Erythroblast (primary cell): ENCODE results near the gene UPF1.
"Not testable (repeated sequence)": the region's sequence is repeated elsewhere in the genome, so short reads cannot be mapped to it uniquely, and the experiment has no call there.

Experiments used
- DNase-seq, 2 experiments: peaks; one replicate each; lab custom pipeline; 2025; lab: John Stamatoyannopoulos, UW
- GATA1 ChIP-seq: IDR thresholded peaks from 2 replicates; pipeline ENCODE4 v1.6.1; 2011; ENCODE audit warnings: low read depth, mild to moderate bottlenecking, control low read depth, low read length, moderate library complexity
- POLR2A ChIP-seq: IDR thresholded peaks from 2 replicates; pipeline ENCODE4 v1.6.1; 2011; ENCODE audit warnings: mild to moderate bottlenecking, low read length

UPF1 gene

DNA sequence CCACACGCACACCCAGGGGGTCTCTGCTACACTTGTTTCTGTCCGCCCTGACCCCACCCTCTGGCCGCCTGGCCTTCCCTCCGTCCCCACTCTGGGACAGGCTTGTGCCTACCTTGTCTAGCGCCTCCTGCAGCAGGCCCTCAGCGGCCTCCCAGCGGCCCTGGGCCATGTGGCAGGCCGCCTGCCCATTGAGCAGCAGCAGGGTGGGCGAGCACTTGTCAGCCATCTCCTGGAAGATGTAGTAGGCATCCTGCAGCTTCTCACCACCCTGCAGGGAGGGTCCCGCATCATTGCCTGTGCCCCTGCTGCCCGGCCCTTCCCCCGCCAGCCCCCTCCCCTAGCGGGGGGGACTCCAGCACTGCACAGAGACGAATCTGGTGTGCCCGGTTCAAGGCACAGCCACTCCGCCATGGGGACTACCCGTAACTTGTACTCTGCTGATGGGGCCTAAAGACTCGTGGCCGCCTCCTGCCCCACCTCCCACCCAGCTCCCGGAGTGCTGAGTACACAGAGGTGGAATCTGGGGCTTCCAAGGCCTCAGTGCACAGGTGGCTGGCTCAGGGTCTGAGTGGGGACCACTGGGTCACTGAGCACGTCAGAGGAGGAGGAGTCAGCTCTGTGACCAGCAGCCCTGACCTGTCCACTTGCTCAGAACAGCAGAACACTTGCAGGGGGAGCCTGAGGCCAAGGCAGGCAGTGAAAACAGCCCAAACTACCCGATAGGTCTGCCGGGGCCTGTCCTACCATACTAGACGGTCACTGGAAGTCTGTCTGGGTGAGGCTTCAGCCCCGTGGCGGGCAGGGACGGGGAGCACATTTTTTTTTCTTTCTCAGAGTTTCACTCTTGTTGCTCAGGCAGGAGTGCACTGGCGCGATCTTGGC is 71.6 kb downstream of the UPF1 start:
- no peak for TF ChIP-seq POLR2A
- no peak for TF ChIP-seq GATA1
- DNase-seq: no peak

GRCh38 chr19:18904334-18905057 is 72.7 kb downstream of the UPF1 start:
- TF ChIP-seq GATA1 (no peak), POLR2A (no peak)
- no peak for DNase-seq

- no peak for DNase-seq
Observed at GRCh38 chr19:18905058-18905456, 73.3 kb downstream of the UPF1 start.

GRCh38 chr19:18905513-18906236 is 73.9 kb downstream of the UPF1 start:
- DNase-seq: no peak
- TF ChIP-seq GATA1: no peak
- TF ChIP-seq POLR2A: no peak

More at GRCh38 chr19:18905058-18905456, 73.3 kb downstream of the UPF1 start:
- TF ChIP-seq POLR2A (no peak), GATA1 (no peak)

- TF ChIP-seq GATA1: no peak
- no peak for TF ChIP-seq POLR2A
- DNase-seq: no peak
Observed at GRCh38 chr19:18906605-18907519, 75.1 kb downstream of the UPF1 start.

DNA sequence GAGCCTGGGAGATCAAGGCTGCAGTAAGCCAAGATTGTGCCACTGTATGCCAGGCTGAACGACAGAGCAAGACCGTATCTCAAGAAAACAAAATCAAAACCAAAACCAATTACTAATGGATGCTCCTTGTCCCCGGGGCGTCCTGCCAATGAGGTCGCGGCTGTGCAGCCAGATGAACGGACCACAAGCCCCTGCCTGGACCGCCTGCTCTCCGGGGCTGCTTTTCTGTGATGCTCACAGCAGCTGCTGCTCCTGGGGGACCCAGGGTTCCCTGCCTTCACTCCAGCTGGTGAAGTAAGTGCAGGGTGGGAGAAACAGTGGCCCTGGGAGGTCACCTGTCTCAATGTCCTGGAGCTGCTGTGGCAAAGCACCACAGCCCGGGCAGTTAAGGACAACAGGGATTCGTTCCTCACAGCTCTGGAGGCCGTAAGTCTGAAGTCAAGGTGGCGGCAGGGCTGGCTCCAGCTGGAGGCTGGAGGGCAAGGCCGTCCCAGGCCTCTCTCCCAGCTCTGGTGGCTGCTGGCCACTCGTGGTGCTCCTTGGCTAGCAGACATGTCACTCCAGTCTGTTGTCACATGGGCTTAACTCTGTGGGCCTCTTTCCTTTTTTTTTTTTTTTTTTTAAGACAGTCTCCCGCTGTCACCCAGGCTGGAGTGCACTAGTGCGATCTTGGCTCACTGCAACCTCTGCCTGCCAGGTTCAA is 77.3 kb downstream of the UPF1 start:
- DNase-seq: no peak
- TF ChIP-seq GATA1: no peak
- no peak for TF ChIP-seq POLR2A

- no peak for TF ChIP-seq GATA1
- no peak for TF ChIP-seq POLR2A
- no peak for DNase-seq
Observed at GRCh38 chr19:18910010-18910409, 78.3 kb downstream of the UPF1 start.

DNA sequence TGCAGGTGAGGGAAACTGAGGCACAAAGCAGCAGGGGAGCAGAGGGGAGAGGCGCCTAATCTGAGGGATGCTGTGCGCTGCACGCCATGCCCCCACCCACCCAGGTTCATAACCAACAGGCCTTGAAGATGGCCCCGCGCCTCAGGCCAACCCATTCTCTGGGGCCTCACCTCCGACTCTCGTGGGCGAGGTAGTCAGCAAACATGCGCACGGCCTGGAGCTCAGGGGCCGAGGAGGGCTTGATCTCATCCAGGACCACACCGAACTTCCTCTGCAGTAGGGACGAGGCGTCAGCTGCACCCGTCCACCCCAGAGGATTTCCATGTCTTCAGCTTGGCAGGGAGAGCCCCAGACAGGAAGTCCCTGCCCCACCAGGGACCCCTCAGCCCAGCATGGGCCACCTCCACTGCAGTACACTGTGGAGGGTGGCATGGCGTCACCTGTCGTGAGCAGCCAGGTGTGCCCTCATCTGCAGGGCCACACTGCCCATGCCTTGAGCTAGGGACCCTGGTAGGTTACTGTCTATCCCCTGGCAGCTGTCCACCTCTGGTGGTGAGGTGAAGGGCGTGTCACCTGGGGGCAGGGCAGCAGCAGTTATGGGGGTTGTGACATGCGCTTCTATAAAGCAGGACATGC is 79.2 kb downstream of the UPF1 start:
- no peak for DNase-seq
- TF ChIP-seq GATA1: no peak
- TF ChIP-seq POLR2A: no peak

DNA sequence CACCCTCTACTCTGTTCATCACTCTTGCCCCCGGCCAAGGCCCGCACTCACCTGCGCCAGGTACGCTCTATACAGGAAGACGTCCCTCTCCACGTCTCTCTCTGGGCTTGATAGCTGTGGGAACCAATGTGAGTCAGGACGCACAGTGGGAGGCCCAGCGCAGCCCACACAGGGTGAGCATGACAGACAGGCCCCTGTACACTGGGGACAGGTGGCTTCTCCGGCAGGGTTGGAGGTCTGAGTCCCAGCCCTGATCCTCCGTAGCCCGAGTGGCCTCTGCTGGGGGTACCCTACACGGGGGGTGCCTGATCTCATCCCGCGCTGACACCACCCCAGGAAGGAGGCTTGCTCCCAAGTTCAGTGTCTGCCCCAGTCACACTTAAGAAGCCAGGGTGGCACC is 81.2 kb downstream of the UPF1 start:
- no peak for DNase-seq
- TF ChIP-seq POLR2A: no peak

DNA sequence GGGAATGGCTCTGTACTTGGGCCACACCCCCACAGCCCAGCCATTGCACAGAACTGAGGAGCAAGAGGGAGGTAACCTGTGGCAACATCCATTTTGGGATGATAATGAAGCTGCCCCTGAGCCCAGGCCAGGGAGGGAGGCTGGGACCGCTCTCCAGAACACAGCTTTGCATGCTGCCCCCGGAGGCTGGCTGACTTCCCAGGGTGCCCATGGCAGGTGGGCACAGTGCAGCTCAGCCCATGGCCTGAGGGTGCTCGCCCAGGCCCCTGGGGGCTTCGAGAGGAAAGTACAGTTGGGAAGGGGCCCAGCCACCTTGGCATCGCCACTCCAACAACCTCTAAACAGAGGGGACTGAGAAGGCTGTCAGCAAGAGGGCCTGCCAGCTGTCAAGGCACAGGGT is 81.7 kb downstream of the UPF1 start:
- no peak for TF ChIP-seq GATA1
- TF ChIP-seq POLR2A: no peak
- DNase-seq: no peak

GRCh38 chr19:18915639-18916038 is 83.9 kb downstream of the UPF1 start:
- peak; percentile 60 to 65 for DNase-seq
- no peak for TF ChIP-seq GATA1
- no peak for TF ChIP-seq POLR2A

DNA sequence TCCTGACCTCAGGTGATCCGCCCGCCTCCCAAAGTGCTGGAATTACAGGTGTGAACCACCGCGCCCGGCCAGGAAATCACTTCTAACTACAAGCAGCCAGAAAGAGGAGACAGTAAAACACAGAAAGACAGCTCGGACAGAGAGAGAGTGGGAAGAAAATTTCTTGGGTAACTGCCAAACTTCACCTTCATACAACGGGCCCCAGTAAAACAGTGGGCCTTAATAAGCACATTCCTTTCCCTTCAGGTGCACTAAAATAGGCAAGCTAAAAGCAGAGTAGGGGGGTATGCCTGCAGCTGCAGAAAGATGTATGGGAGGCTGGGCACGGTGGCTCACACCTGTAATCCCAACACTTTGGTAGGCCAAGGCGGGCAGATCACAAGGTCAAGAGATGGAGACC is 85.8 kb downstream of the UPF1 start:
- not testable (repeated sequence) for DNase-seq
